T-helper 1 cell treated with Interleukin-12 subunit alpha and Interleukin-12 subunit beta and Interleukin-4 antibody, amounts not matched to agents 30 μg/mL and 1 μg/mL, for 36 hours (primary cell): ENCODE results near the gene MCCD1.

ENCODE experiments used
- H3K27ac Mint-ChIP-seq: one replicate; pipeline ENCODE4 v1.8.0; 2021; ENCODE audit warnings: mild to moderate bottlenecking, mixed read lengths
- H3K27me3 Mint-ChIP-seq: one replicate; pipeline ENCODE4 v1.8.0; 2021; ENCODE audit warnings: low read depth, mixed read lengths
- H3K36me3 Mint-ChIP-seq: one replicate; pipeline ENCODE4 v1.8.0; 2021; ENCODE audit warnings: low read depth, mixed read lengths
- H3K4me1 Mint-ChIP-seq: one replicate; pipeline ENCODE4 v1.8.0; 2021; ENCODE audit warnings: low read depth, mixed read lengths
- H3K4me3 Mint-ChIP-seq: one replicate; pipeline ENCODE4 v1.8.0; 2021; ENCODE audit warnings: mild to moderate bottlenecking, moderate library complexity, mixed read lengths
- H3K9me3 Mint-ChIP-seq: one replicate; pipeline ENCODE4 v1.8.0; 2021; ENCODE audit warnings: mixed read lengths

Gene MCCD1

DNA sequence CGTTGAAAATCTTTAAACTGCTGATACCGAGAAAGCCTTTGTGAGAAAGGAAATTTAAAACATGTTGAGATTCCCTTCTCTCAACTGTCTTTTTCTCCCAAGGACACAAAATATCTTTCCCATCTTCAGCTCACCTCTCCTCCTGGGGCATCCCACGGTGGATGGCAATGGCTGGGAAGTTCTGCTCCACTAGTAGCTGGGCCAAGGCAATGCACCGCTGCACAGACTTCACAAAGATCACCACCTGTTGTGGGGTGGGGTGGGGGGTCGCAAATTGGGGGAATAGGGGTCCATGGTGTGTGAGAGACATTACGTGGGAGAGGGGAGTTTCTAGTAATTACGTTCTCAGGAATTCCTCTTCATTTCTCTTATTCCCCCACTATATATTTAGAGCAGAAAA is 2.4 kb downstream of the MCCD1 start:
- Mint-ChIP-seq H3K27me3 (no peaks in the 10 kb centered on the region), H3K27ac (no peak overlapping the region), H3K9me3 (no peaks in the 10 kb centered on the region), H3K4me1 (peaks cover 14% of the 10 kb centered on the region), H3K4me3 (no peak overlapping the region), H3K36me3 (peaks cover 49% of the 10 kb centered on the region)

DNA sequence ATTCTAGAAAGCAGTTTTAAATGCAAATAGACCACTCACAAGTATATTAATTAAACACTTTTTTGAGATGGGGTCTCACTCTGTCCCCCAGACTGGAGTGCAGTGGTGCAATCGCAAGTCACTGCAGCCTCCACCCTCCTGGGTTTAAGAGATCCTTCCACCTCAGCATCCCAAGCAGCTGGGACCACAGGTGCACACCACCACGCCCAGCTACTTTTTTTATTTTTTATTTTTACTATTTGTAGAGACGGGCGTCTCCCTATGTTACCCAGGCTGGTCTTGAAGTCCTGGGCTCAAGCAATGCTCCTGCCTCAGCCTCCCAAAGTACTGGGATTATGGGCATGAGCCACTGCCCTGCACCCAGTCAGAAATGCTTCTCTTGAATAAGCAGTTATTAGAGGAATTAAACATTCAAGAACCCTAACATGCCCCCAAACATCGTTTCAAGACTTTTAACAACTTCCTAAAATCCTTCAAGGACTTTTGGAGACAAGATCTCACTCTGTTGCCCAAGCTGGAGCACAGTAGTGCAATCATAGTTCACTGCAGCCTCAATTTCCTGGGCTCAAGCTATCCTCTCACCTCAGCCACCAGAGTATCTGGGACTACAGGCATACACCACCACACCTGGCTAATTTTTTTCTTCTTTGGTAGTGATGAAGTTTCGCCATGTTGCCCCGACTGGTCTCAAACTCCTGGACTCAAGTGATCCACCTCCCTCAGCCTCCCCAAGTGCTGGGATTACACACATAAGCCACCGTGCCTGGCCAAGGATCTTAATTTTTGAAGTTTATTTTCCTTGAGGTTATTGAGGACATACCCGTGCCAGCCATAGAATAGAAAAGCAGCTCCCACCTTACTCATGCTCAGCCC is 3.2 kb downstream of the MCCD1 start:
- Mint-ChIP-seq H3K4me1 (peaks cover 16% of the 10 kb centered on the region), H3K27ac (no peak overlapping the region)

DNA sequence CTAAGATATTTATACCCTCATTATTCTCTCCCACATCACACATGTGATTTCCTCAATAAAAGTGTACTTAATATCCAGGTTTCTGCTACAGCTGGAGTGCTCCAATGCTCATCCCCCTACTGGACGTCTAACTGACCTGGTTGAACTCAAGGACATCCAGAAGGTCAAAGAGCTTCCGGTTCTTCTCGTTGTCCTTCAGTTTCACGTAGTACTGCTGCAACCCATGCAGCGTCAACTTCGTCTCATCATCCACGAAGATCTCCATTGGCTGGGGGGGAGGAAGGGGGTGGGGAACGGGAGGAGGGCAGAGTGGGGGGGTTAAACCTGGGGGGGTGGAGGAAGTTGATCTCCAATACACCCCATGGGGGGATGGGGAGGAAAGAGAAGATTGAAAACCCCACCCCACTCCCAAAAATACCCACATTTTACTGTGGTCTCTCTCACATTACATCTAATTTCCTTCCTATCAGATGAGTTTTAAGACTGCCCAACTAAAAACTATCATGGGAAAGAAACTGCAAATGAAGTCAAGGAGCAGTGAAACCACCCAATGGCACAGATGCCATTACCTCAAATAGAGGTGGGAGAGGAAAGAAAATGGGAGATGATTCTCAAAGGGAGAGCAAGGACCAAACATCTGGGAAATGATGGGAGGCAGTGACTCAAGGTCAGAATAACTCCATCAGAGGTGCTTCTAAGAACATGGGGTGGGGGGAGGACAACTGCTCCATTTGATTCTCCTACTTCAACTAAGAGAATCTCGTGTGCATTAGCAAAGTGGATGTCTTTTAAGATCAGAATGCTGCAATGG is 4.1 kb downstream of the MCCD1 start:
- Mint-ChIP-seq H3K4me3 (no peak overlapping the region), H3K9me3 (no peaks in the 10 kb centered on the region), H3K36me3 (peaks cover 58% of the 10 kb centered on the region), H3K27me3 (no peaks in the 10 kb centered on the region), H3K4me1 (peaks cover 16% of the 10 kb centered on the region), H3K27ac (peak overlapping the region; percentile 20)

More for the DNA sequence above, 3.2 kb downstream of the MCCD1 start:
- Mint-ChIP-seq H3K36me3 (peaks cover 55% of the 10 kb centered on the region), H3K9me3 (no peaks in the 10 kb centered on the region), H3K4me3 (no peak overlapping the region), H3K27me3 (no peaks in the 10 kb centered on the region)

DNA sequence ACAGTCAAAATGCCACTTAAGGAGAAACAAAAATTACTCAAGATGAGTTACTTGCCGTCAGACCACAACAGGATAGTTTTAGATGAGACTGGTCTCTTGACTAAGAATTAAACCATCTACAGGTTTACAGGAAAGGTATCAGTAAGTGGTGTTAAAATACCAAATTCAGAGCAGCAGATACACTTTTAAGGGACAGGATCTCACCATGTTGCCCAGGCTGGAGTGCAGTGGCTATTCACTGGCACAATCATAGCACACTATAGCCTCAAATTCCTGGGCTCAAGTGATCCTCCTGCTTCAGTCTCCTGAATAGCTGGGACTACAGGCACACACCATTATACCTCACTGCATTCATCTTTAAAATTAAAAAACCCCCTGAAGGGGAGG is 4.7 kb downstream of the MCCD1 start:
- H3K27me3 Mint-ChIP-seq = no peaks in the 10 kb centered on the region
- H3K36me3 Mint-ChIP-seq = peaks cover 62% of the 10 kb centered on the region
- no peaks in the 10 kb centered on the region for H3K9me3 Mint-ChIP-seq
- no peak overlapping the region for H3K4me3 Mint-ChIP-seq
- H3K27ac Mint-ChIP-seq = no peak overlapping the region
- H3K4me1 Mint-ChIP-seq = peaks cover 20% of the 10 kb centered on the region

DNA sequence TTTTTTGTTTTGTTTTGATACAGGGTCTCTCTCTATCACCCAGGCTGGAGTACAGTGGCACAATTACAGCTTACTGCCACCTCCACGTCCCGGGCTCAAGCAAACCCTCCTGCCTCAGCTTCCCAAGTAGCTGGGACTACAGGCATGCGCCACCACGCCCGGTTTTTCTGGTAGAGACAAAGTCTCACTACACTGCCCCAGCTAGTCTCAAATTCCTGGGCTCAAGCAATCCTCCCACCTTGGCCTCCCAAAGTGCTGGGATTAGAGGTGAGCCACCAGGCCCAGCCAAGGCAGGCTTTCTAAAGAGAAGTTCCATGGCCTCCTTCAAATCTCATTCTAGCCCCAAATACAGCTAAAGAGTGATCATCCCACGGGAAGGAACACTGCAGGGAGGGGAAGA is 5.2 kb downstream of the MCCD1 start:
- Mint-ChIP-seq H3K4me1 (peaks cover 25% of the 10 kb centered on the region), H3K4me3 (no peak overlapping the region), H3K27me3 (no peaks in the 10 kb centered on the region), H3K27ac (no peak overlapping the region), H3K36me3 (peaks cover 65% of the 10 kb centered on the region), H3K9me3 (no peaks in the 10 kb centered on the region)

DNA sequence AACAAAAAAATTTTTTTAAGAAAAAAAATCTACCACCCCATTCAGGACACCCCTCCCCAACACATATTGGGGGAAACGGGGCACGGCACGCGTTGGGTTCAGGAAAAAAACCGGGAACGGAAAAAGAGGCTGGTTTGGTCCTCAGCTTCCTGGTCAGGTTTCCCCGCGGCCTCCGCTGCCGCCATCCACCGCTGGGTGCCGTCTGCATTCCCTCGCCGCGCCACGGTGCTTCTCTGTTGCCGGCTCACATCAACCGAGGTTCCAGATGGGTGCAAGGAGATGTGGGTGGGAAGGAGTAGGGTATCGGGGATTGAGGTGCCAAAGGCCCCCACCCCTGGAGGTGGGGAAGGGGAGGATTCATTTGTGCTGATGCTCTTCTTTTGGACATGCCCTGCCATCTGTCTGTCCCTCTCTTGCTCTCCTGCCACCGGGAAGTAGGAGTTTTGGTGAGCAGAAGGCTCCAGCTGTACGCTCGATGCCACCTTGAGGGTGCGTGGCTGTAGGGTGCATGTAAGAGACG is 5.8 kb downstream of the MCCD1 start:
- no peaks in the 10 kb centered on the region for H3K27me3 Mint-ChIP-seq
- H3K4me3 Mint-ChIP-seq = no peak overlapping the region
- H3K36me3 Mint-ChIP-seq = peaks cover 71% of the 10 kb centered on the region
- no peaks in the 10 kb centered on the region for H3K9me3 Mint-ChIP-seq
- H3K27ac Mint-ChIP-seq = no peak overlapping the region
- H3K4me1 Mint-ChIP-seq = peaks cover 31% of the 10 kb centered on the region

DNA sequence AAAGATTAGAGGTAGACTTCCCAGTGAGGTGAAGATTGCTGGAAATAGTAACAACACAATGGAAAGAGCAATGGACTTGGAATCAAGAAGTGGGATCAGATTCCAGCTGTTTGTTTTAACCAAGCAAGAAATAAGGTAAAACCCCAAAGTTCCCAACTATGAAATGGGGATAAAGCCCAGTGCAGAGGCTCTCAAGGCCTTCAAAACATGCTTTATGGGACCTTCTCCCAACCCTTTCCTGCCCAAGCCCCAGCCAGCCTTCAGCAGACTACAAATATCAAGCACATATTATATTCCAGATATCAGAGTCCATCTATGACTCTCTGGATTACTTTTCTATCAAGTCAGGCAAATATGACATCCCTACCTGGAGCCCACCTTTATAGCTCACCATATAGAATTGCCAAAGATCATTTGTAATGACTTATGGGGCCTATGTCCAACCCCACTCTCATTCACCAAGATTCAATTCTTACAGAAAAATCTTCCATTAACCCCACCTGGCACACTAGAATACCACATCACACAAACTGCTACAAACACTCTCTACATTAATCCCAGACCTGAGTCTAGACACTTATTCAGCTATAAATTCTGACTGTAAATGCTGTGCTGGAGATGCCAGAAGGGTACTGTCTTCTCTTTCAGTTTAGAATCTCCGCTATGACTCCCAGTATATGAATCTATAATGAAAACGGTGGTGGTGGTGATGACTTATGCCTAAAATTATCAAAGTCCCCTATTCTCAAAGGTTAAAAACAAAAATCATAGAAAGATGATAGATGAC is 7.0 kb downstream of the MCCD1 start:
- H3K4me1 Mint-ChIP-seq = peaks cover 40% of the 10 kb centered on the region
- no peaks in the 10 kb centered on the region for H3K9me3 Mint-ChIP-seq
- peaks cover 71% of the 10 kb centered on the region for H3K36me3 Mint-ChIP-seq
- H3K4me3 Mint-ChIP-seq = no peak overlapping the region
- H3K27ac Mint-ChIP-seq = no peak overlapping the region
- H3K27me3 Mint-ChIP-seq = no peaks in the 10 kb centered on the region

DNA sequence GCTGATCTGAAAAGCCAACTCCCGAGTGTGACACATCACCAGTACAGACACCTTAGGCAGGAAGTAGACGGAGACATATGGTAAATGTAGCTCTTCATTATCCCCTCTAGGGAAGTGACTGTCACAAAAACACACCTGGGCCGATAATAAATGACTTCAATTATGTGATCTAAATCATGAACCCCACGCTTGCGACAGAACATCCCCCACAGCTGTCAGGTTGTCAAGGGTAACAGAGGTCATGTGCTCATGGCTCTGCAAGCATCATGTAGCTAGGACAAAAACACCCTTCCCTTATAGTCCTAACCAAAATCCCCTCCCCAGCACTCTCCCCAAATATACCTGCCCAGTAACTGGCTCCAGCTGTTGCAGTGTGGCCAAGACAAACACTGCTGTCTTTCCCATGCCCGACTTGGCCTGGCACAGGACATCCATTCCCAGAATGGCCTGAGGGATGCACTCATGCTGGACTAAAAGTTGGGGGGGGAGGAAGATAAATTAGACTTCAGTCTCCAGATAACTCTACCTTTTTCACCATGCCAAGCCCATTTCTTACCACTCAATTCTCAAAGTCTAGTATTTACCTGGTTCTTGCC is 10.1 kb downstream of the MCCD1 start:
- Mint-ChIP-seq H3K27ac (peak overlapping the region; percentile 13), H3K4me1 (peaks cover 44% of the 10 kb centered on the region), H3K4me3 (peak overlapping the region; percentile 93), H3K36me3 (peaks cover 58% of the 10 kb centered on the region), H3K9me3 (no peaks in the 10 kb centered on the region), H3K27me3 (no peaks in the 10 kb centered on the region)

DNA sequence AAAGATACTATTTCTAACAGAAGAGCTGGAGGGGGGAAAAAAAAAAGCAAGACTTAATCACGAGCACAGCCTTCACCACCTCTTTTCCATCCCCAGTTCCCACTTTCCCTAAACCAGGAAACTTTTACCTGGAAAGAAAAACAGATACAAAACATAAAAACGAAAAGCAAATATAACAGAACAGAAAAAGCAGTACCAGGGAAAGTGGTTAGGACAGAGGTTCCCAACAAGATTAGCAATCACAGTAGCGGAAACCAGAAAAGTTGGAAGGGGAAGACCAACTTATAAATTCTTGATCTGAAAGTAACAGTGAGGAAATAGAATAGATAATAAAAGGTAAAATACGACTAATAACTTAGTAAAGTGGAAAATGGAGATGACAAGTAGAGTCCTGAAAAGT is 11.9 kb downstream of the MCCD1 start:
- Mint-ChIP-seq H3K27ac (peak overlapping the region; percentile 86), H3K4me3 (peak overlapping the region; percentile 93), H3K27me3 (no peaks in the 10 kb centered on the region), H3K4me1 (peaks cover 42% of the 10 kb centered on the region), H3K9me3 (no peaks in the 10 kb centered on the region), H3K36me3 (peaks cover 44% of the 10 kb centered on the region)

DNA sequence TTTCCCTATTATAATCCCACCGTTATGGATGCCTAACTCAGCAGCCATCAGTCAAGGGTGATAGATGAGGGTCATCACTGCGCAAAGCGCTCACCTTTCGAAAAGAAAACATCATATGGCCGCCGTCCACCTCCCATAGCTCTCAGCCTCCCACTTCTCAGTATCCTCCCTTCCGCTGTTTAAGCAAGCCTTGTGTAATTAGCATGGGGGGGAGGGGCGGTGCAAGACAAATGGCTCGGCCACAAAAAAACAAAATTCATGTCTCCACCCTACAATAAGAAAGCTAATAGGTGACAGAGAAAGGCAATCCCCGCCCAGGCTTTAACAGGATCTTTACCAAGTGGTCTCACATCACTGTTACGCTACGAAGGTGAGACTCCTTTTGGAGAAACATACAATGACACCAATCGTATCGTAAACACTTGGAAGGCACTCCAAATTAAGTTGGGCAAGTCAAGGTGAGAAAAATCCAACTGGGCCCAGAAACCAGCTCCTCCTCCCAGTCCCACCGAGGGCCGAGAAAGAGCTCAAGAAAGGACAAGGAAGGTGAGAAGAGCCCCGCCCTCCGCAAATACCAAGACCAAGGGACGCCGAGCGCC is 12.4 kb downstream of the MCCD1 start:
- H3K36me3 Mint-ChIP-seq = peaks cover 39% of the 10 kb centered on the region
- peak overlapping the region; percentile 93 for H3K4me3 Mint-ChIP-seq
- peak overlapping the region; percentile 87 for H3K27ac Mint-ChIP-seq
- H3K4me1 Mint-ChIP-seq = peaks cover 41% of the 10 kb centered on the region
- H3K27me3 Mint-ChIP-seq = no peaks in the 10 kb centered on the region
- H3K9me3 Mint-ChIP-seq = no peaks in the 10 kb centered on the region

DNA sequence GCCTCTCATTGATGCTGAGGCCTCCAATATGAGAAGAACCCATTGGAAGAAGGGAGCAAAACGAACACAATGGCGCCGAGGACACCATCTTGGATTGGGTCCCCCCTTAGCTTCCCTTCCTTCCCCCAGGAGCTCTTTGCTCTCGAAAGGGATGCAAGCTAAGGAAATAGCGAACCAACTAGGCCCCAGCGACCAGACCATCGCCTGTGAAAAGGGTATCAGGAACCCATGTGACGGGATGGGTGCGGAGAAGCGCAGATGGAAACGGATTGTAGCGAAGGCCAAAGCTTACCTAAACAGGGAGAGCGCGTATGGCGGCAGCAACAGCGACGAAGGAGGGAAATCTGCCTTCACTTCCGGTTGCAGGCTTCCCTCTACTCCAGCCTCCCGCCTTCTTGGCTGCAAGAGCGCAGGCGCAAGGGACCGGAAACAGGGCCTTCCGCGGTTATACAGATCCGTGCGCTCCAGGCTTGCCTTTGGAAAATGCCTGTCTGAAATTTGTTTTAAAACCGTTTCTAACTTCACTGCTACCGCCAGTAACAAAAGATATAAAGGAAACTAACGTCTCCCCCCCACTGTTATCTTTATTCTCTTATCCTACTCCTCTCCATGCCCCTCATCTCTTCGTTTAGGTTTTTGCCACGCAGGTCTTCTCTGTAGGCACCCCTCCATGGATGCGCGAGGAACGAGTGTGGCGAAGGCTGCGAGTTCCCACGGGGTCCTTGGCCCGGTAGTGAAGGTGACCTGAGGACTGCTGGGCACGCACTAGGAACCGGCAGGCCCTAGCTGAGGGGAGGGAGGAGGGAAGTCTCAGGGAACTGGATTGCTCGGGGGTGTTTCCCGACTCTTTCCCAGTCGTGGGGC is 13.1 kb downstream of the MCCD1 start, which contains the start of gene DDX39B:
TSS of gene DDX39B (minus strand) at position 346 of the 864 bp plus-strand sequence. CDS start 1,471 bp downstream, outside the sequence.
- Mint-ChIP-seq H3K9me3 (no peaks in the 10 kb centered on the region), H3K4me1 (peaks cover 43% of the 10 kb centered on the region), H3K4me3 (peak within 1 kb of the TSS; percentile 93), H3K36me3 (peaks cover 33% of the 10 kb centered on the region), H3K27ac (peak within 1 kb of the TSS; percentile 87), H3K27me3 (no peaks in the 10 kb centered on the region)

DNA sequence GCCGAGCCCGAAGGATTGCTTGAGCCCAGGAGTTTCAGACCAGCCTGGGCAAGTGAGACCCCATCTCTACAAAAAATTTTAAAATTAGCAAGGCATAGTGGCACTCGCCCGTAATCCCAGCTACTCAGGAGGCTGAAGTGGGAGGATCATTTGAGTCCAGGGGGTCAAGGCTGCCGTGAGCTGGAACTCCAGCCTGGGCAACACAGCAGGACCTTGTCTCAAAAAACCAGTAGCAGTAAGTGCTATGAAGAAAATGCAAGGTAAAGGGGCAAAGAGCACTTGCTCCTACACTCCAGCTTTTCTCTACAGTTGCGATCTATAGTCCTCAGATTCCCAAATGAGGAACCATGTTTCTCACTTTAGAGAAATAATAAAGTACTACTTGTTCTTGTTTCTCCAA is 14.9 kb downstream of the MCCD1 start:
- no peak overlapping the region for H3K27ac Mint-ChIP-seq
- H3K27me3 Mint-ChIP-seq = no peaks in the 10 kb centered on the region
- H3K4me1 Mint-ChIP-seq = peaks cover 47% of the 10 kb centered on the region
- no peak overlapping the region for H3K4me3 Mint-ChIP-seq
- no peaks in the 10 kb centered on the region for H3K9me3 Mint-ChIP-seq
- H3K36me3 Mint-ChIP-seq = peaks cover 26% of the 10 kb centered on the region

DNA sequence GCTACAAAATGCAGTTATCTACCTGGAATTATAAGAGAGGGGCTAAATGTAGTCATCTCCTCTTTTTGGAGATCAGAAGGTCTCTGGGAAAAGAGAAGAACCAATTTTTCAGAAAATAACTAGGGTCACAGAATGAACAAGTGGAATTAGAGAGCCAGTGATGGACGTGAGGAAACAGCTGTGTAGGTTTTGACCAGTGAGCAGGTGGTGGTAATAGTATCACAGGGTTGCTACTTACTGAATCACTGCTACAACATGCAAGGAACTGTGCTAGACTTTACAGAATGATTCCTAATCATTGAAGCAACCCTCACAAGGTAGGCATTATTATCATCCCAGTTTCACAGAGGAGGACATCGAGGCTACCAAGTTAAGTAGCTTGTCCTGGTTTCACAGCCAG is 15.9 kb downstream of the MCCD1 start:
- Mint-ChIP-seq H3K4me1 (peaks cover 42% of the 10 kb centered on the region), H3K4me3 (no peak overlapping the region), H3K36me3 (peaks cover 18% of the 10 kb centered on the region), H3K27ac (no peak overlapping the region), H3K27me3 (no peaks in the 10 kb centered on the region), H3K9me3 (no peaks in the 10 kb centered on the region)
